PFSK-1 (cell line): ENCODE results near the gene IQCM.

Experiments used
- FOXP2 ChIP-seq: optimal IDR thresholded peaks from 2 replicates; pipeline ENCODE3; 2011; ENCODE audit warnings: borderline replicate concordance, control low read depth, inconsistent platforms; ENCODE audit not compliant: insufficient read depth; ENCODE audit errors: extremely low read length, extremely low read depth
- TAF1 ChIP-seq: IDR thresholded peaks from 2 replicates; pipeline ENCODE4 v1.6.1; 2012; ENCODE audit warnings: low read length, control low read depth, borderline replicate concordance; ENCODE audit not compliant: insufficient read depth
- TF ChIP-seq, protein P1 (sequence below), 2 experiments: IDR thresholded peaks; 2 replicates each; pipeline versions ENCODE4 v1.6.1 to v1.8.0; 2011 to 2012; ENCODE audit warnings: low read depth in 2 of 2, low read length in 2 of 2, control low read depth in 1 of 2, inconsistent platforms in 1 of 2, mild to moderate bottlenecking in 1 of 2, moderate library complexity in 1 of 2; ENCODE audit not compliant: insufficient read depth in 1 of 2

DNA sequence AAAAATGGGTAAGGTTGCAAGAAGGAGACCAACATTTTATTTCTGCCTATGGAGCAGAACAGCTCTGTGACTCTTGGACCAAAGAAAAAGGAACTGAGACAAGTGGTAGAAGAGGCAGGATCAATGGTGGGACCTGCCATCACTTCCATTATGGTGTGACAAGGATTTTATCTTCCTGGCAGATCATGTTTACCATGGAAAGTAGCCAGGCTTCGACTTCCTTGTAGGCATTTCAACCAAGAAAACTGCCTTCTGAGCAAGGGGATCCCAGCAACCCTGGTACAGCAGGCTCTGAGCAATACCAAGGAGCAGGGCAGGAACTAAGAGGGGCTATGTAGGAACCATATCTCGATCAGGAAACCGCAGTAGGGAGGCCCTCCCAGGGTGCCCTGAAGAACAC is 317.4 kb downstream of the IQCM start:
- TF ChIP-seq, protein P1, sequence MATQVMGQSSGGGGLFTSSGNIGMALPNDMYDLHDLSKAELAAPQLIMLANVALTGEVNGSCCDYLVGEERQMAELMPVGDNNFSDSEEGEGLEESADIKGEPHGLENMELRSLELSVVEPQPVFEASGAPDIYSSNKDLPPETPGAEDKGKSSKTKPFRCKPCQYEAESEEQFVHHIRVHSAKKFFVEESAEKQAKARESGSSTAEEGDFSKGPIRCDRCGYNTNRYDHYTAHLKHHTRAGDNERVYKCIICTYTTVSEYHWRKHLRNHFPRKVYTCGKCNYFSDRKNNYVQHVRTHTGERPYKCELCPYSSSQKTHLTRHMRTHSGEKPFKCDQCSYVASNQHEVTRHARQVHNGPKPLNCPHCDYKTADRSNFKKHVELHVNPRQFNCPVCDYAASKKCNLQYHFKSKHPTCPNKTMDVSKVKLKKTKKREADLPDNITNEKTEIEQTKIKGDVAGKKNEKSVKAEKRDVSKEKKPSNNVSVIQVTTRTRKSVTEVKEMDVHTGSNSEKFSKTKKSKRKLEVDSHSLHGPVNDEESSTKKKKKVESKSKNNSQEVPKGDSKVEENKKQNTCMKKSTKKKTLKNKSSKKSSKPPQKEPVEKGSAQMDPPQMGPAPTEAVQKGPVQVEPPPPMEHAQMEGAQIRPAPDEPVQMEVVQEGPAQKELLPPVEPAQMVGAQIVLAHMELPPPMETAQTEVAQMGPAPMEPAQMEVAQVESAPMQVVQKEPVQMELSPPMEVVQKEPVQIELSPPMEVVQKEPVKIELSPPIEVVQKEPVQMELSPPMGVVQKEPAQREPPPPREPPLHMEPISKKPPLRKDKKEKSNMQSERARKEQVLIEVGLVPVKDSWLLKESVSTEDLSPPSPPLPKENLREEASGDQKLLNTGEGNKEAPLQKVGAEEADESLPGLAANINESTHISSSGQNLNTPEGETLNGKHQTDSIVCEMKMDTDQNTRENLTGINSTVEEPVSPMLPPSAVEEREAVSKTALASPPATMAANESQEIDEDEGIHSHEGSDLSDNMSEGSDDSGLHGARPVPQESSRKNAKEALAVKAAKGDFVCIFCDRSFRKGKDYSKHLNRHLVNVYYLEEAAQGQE (IDR thresholded peaks at IDR 0.05; ENCODE audit: insufficient read depth in 1 of 2, low read depth in 2 of 2, low read length in 2 of 2): no peak
- TF ChIP-seq TAF1 (no peak), FOXP2 (no peak)
